ENCODE results near the gene PHEX.

The PHEX gene

GRCh38 chrX:22135994-22136684 is 104.0 kb downstream of the PHEX start:
- no peak overlapping the region for H3K4me3 ChIP-seq (ENCODE audit: low read depth, low read length)
- in situ Hi-C loops (cut with HindIII; ENCODE audit: low sequenced_read_pairs): loop anchor here (25.0 kb wide), 1 partner anchor 149 kb away; no protein-coding TSS in a partner anchor
- DNase-seq (ENCODE audit: low read depth): peak; percentile 43
- TF ChIP-seq CTCF (IDR thresholded peaks at IDR 0.05; ENCODE audit: low read depth, low read length, missing control alignments): peak; percentile 65

GRCh38 chrX:22136711-22137110 is 104.6 kb downstream of the PHEX start:
- TF ChIP-seq CTCF (IDR thresholded peaks at IDR 0.05; ENCODE audit: low read depth, low read length, missing control alignments): no peak
- H3K4me3 ChIP-seq (ENCODE audit: low read depth, low read length): no peak overlapping the region
- in situ Hi-C loops (cut with HindIII; ENCODE audit: low sequenced_read_pairs): loop anchor here (25.0 kb wide), 1 partner anchor 149 kb away; no protein-coding TSS in a partner anchor
- DNase-seq (ENCODE audit: low read depth): no peak

- no peak for TF ChIP-seq CTCF (IDR thresholded peaks at IDR 0.05; ENCODE audit: low read depth, low read length, missing control alignments)
- DNase-seq (ENCODE audit: low read depth): no peak
- no peak overlapping the region for H3K4me3 ChIP-seq (ENCODE audit: low read depth, low read length)
- in situ Hi-C loops (cut with HindIII; ENCODE audit: low sequenced_read_pairs): loop anchor here (25.0 kb wide), 1 partner anchor 153 kb away; no protein-coding TSS in a partner anchor
Measured at GRCh38 chrX:22139822-22140221, 107.7 kb downstream of the PHEX start.

- no peak overlapping the region for H3K4me3 ChIP-seq (ENCODE audit: low read depth, low read length)
- DNase-seq (ENCODE audit: low read depth): no peak
- no peak for TF ChIP-seq CTCF (IDR thresholded peaks at IDR 0.05; ENCODE audit: low read depth, low read length, missing control alignments)
- in situ Hi-C loops (cut with HindIII; ENCODE audit: low sequenced_read_pairs): loop anchor here (25.0 kb wide), 1 partner anchor 154 kb away; no protein-coding TSS in a partner anchor
Measured at GRCh38 chrX:22141047-22141730, 109.1 kb downstream of the PHEX start.

- no peak for DNase-seq (ENCODE audit: low read depth)
- in situ Hi-C loops (cut with HindIII; ENCODE audit: low sequenced_read_pairs): loop anchor here (25.0 kb wide), 1 partner anchor 160 kb away; no protein-coding TSS in a partner anchor
- TF ChIP-seq CTCF (IDR thresholded peaks at IDR 0.05; ENCODE audit: low read depth, low read length, missing control alignments): no peak
- no peak overlapping the region for H3K4me3 ChIP-seq (ENCODE audit: low read depth, low read length)
Measured at GRCh38 chrX:22147214-22147613, 115.1 kb downstream of the PHEX start.

- H3K4me3 ChIP-seq (ENCODE audit: low read depth, low read length): no peak overlapping the region
- TF ChIP-seq CTCF (IDR thresholded peaks at IDR 0.05; ENCODE audit: low read depth, low read length, missing control alignments): no peak
- no peak for DNase-seq (ENCODE audit: low read depth)
- in situ Hi-C loops (cut with HindIII; ENCODE audit: low sequenced_read_pairs): loop anchor here (25.0 kb wide), 1 partner anchor 161 kb away; no protein-coding TSS in a partner anchor
Measured at GRCh38 chrX:22147942-22148341, 115.8 kb downstream of the PHEX start.
